OCI-LY7 (cell line): ENCODE measurements around the gene ADAM12. TPM values are rescaled to one million over a fixed set of nuclear protein-coding genes. Genes with fewer than 3 reads are reported as not detected.

Experiments
- BruUV-seq: library from RNA; stranded (reverse); fragments of 400-500 nt; replicated peaks from 2 replicates; lab custom pipeline; 2021; lab: Mats Ljungman, UMichigan
- CTCF ChIA-PET: fragments of 300-600 bp; sonication (Branson Sonifier 250); formaldehyde crosslinking; loops from one replicate; lab custom pipeline; 2022; ENCODE audit warnings: antibody characterized with exemption; ENCODE audit not compliant: unreplicated experiment; lab: Charles Lee
- POLR2A ChIA-PET: fragments of 300-600 bp; sonication (Branson Sonifier 250); formaldehyde crosslinking; loops from one replicate; lab custom pipeline; 2022; ENCODE audit warnings: antibody characterized with exemption; lab: Charles Lee
- DNase-seq: peaks from one replicate; pipeline ENCODE4 v3.0.0-alpha.2; 2015; ENCODE audit warnings: low spot score
- H2AFZ ChIP-seq: fragments of 200-600 bp; sonication (generic), shearing (Covaris generic); 2 replicates; pipeline ENCODE4 v1.6.1; 2014; ENCODE audit warnings: mild to moderate bottlenecking, antibody characterized with exemption, low read length, moderate library complexity
- H3K27ac ChIP-seq: fragments of 200-600 bp; sonication (generic); 2 replicates; pipeline ENCODE4 v1.5.1; 2014; ENCODE audit warnings: mixed run types, low read depth, mild to moderate bottlenecking, moderate library complexity, low read length, inconsistent platforms; ENCODE audit not compliant: poor library complexity, severe bottlenecking
- H3K36me3 ChIP-seq: fragments of 200-600 bp; sonication (generic); 2 replicates; pipeline ENCODE4 v1.6.1; 2014; ENCODE audit warnings: mild to moderate bottlenecking, antibody characterized with exemption, low read length, moderate library complexity, mixed read lengths; ENCODE audit not compliant: insufficient read depth
- H3K4me1 ChIP-seq: fragments of 200-600 bp; sonication (generic); 2 replicates; pipeline ENCODE4 v1.5.1; 2014; ENCODE audit warnings: mild to moderate bottlenecking, low read length; ENCODE audit not compliant: insufficient read depth, poor library complexity, severe bottlenecking
- H3K4me2 ChIP-seq: fragments of 200-600 bp; sonication (generic); 2 replicates; pipeline ENCODE4 v1.6.1; 2014; ENCODE audit warnings: mild to moderate bottlenecking, low read length
- H3K4me3 ChIP-seq: fragments of 200-600 bp; sonication (generic); 2 replicates; pipeline ENCODE4 v1.5.1; 2014; ENCODE audit warnings: mild to moderate bottlenecking, low read depth, low read length; ENCODE audit not compliant: poor library complexity, severe bottlenecking
- H3K79me2 ChIP-seq: fragments of 200-600 bp; sonication (generic); 2 replicates; pipeline ENCODE4 v1.6.1; 2016; ENCODE audit warnings: low read depth, mild to moderate bottlenecking, low read length, moderate library complexity, mixed read lengths; ENCODE audit not compliant: insufficient read depth
- H3K9me2 ChIP-seq: fragments of 200-600 bp; sonication (generic); 2 replicates; pipeline ENCODE4 v1.6.1; 2016; ENCODE audit warnings: mild to moderate bottlenecking, low read length, mixed read lengths; ENCODE audit not compliant: insufficient read depth
- H3K9me3 ChIP-seq: fragments of 200-600 bp; sonication (generic); 2 replicates; pipeline ENCODE4 v1.6.1; 2014; ENCODE audit warnings: mild to moderate bottlenecking, mixed run types, low read length, mixed read lengths
- H4K20me1 ChIP-seq: fragments of 200-600 bp; sonication (generic); 2 replicates; pipeline ENCODE4 v1.6.1; 2014; ENCODE audit warnings: mild to moderate bottlenecking, antibody characterized with exemption, low read length, moderate library complexity, mixed read lengths; ENCODE audit not compliant: insufficient read depth
- CTCF ChIP-seq: fragments of 200-600 bp; sonication (generic); conservative IDR thresholded peaks from 2 replicates; pipeline ENCODE4 v1.5.1; 2014; ENCODE audit warnings: mild to moderate bottlenecking, antibody characterized with exemption, low read length, moderate library complexity, mixed read lengths
- EZH2phosphoT487 ChIP-seq: fragments of 200-600 bp; sonication (generic); IDR thresholded peaks from 2 replicates; pipeline ENCODE4 v1.6.1; 2018; ENCODE audit warnings: low read depth, borderline replicate concordance, mild to moderate bottlenecking, mixed run types, antibody characterized with exemption, low read length, moderate library complexity, mixed read lengths
- intact Hi-C: fragments of 100-400 bp; cut with micrococcal nuclease; formaldehyde crosslinking; loops from one replicate; pipeline ENCODE4 v1.10.0; 2022; ENCODE audit not compliant: unreplicated experiment
- total RNA-seq, 2 experiments: library from RNA; depleted of rRNA in 1 of 2; stranded (reverse); fragments of >200 nt in 1 of 2; shearing (Covaris generic) in 1 of 2; gene quantifications; 2 replicates each; pipeline ENCODE4 v1.2.3, GENCODE V29; 2014 to 2022

The ADAM12 gene
- total RNA-seq, 2 experiments from 2014 or later = 0.06 TPM; not detected in 1

GRCh38 chr10:126405239-126405775 lies 17.0 kb upstream of the ADAM12 start:
- intact Hi-C loops = no loop called here
- Histone ChIP-seq H3K9me2 (no peaks in the 10 kb centered on the region), H3K4me1 (no peaks in the 10 kb centered on the region), H2AFZ (no peak overlapping the region), H3K4me2 (no peak overlapping the region), H3K36me3 (no peaks in the 10 kb centered on the region), H3K27ac (no peak overlapping the region), H4K20me1 (no peaks in the 10 kb centered on the region), H3K79me2 (no peaks in the 10 kb centered on the region), H3K4me3 (no peak overlapping the region), H3K9me3 (no peaks in the 10 kb centered on the region)
- no peak for TF ChIP-seq CTCF
- TF ChIP-seq EZH2phosphoT487 = no peak
- CTCF ChIA-PET = no interaction called here
- DNase-seq = no peak
- no TSS peak for BruUV-seq
- POLR2A ChIA-PET = interaction anchor here (0.7 kb wide), 1 partner anchor 44 kb away, joined by 5 read pairs; no protein-coding TSS in a partner anchor

- no peak for TF ChIP-seq EZH2phosphoT487
- TF ChIP-seq CTCF = no peak
- BruUV-seq = no TSS peak
- no peaks in the 10 kb centered on the region for H3K9me2 ChIP-seq
- ChIA-PET POLR2A (no interaction called here), CTCF (no interaction called here)
- no peak overlapping the region for H3K4me3 ChIP-seq
- DNase-seq = no peak
- no peak overlapping the region for H2AFZ ChIP-seq
- no peaks in the 10 kb centered on the region for H3K79me2 ChIP-seq
- no peaks in the 10 kb centered on the region for H3K9me3 ChIP-seq
- no peaks in the 10 kb centered on the region for H4K20me1 ChIP-seq
- H3K4me1 ChIP-seq = no peaks in the 10 kb centered on the region
- no peak overlapping the region for H3K27ac ChIP-seq
- intact Hi-C loops = no loop called here
- H3K4me2 ChIP-seq = no peak overlapping the region
- H3K36me3 ChIP-seq = no peaks in the 10 kb centered on the region
Measured at GRCh38 chr10:126402721-126403695, 14.7 kb upstream of the ADAM12 start.
